Sigmoid colon (tissue), 4 donors: ENCODE measurements around the gene AGTRAP.

ENCODE experiments used
- EP300 ChIP-seq, 4 donors: sonication (generic); formaldehyde crosslinking; IDR thresholded peaks; one replicate each; pipeline ENCODE4 v1.6.1; 2017; ENCODE audit warnings: antibody characterized with exemption in 4 of 4
- POLR2A ChIP-seq, 2 donors: fragments of 450-650 bp; IDR thresholded peaks; one replicate each; pipeline ENCODE4 v1.6.1; 2016; ENCODE audit warnings: antibody characterized with exemption in 2 of 2, mild to moderate bottlenecking in 2 of 2, moderate library complexity in 2 of 2
- POLR2AphosphoS5 ChIP-seq, 4 donors: sonication (generic); formaldehyde crosslinking; IDR thresholded peaks; one replicate each; pipeline ENCODE4 v1.6.1; 2017; ENCODE audit warnings: antibody characterized with exemption in 4 of 4
- TF ChIP-seq, protein P1 (sequence below), 4 experiments: fragments of 450-650 bp in 3 of 4; fragments of 200-600 bp in 1 of 4; IDR thresholded peaks; one replicate each; pipeline ENCODE4 v1.5.1; 2016 to 2019; ENCODE audit warnings: antibody characterized with exemption in 4 of 4, mild to moderate bottlenecking in 3 of 4, moderate library complexity in 2 of 4

DNA sequence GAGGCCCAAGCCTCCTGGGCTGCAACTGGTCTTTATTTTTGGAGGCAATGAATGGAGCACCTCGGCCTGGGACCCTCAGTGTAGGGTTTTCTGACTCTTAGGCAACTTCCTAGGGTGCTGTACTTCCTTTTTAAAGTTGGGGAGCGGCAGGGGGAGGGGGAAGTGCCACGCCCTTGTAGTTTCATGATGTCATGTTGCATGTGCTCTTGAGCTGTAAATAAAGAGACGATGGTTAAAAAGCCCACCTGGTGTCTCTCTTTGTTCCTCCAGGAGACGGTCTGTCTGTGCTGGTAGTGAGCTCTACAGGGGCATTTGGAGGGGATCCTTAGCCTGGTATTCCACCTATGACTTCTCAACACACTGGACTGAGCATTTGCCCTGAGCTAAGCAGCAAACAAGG, 10.3 kb upstream of the AGTRAP start:
- TF ChIP-seq, protein P1, sequence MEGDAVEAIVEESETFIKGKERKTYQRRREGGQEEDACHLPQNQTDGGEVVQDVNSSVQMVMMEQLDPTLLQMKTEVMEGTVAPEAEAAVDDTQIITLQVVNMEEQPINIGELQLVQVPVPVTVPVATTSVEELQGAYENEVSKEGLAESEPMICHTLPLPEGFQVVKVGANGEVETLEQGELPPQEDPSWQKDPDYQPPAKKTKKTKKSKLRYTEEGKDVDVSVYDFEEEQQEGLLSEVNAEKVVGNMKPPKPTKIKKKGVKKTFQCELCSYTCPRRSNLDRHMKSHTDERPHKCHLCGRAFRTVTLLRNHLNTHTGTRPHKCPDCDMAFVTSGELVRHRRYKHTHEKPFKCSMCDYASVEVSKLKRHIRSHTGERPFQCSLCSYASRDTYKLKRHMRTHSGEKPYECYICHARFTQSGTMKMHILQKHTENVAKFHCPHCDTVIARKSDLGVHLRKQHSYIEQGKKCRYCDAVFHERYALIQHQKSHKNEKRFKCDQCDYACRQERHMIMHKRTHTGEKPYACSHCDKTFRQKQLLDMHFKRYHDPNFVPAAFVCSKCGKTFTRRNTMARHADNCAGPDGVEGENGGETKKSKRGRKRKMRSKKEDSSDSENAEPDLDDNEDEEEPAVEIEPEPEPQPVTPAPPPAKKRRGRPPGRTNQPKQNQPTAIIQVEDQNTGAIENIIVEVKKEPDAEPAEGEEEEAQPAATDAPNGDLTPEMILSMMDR (IDR thresholded peaks at IDR 0.05), result no peak
- TF ChIP-seq EP300 (IDR thresholded peaks at IDR 0.05) (no peak), POLR2A (IDR thresholded peaks at IDR 0.05) (no peak), POLR2AphosphoS5 (IDR thresholded peaks at IDR 0.05) (no peak)
